ENCODE data around the gene AAR2.

DNA sequence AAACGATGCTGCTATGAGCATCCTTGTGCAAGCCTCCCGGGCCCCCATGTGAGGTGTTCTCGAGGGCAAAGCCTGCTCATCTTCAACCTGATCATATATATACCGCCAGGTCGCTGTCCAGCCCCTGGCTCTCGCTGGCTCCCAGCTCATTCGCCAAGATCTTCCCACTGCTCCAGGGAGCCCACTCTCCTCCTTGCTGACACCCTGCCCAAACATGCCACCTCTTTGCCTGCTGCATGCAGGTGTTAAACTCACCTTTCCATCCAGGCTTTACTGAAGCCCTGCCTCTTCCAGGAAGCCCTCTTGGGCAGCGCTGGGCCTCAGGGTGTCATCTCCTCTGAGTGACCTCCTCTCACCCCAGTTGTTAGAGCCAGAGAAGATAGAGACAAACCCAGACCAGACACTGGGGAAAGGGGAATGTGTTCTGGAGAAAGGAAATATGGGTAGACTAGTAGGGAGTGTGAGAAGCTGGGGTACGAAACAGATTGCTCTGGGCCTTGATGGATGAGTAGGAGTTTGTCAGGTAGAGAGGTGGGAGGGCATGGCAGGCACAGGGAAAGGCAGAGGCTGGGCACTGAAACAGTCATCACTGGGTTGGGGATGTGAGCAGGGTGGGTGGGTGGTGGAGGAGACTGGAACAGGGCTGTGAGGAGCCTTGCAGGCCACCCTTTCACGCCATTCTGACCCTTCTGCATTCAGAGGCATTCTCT, 68.7 kb downstream of the AAR2 start:
- TF ChIP-seq, protein P1, sequence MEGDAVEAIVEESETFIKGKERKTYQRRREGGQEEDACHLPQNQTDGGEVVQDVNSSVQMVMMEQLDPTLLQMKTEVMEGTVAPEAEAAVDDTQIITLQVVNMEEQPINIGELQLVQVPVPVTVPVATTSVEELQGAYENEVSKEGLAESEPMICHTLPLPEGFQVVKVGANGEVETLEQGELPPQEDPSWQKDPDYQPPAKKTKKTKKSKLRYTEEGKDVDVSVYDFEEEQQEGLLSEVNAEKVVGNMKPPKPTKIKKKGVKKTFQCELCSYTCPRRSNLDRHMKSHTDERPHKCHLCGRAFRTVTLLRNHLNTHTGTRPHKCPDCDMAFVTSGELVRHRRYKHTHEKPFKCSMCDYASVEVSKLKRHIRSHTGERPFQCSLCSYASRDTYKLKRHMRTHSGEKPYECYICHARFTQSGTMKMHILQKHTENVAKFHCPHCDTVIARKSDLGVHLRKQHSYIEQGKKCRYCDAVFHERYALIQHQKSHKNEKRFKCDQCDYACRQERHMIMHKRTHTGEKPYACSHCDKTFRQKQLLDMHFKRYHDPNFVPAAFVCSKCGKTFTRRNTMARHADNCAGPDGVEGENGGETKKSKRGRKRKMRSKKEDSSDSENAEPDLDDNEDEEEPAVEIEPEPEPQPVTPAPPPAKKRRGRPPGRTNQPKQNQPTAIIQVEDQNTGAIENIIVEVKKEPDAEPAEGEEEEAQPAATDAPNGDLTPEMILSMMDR (IDR thresholded peaks at IDR 0.05), result no peak
- TF ChIP-seq POLR2A (IDR thresholded peaks at IDR 0.05), result no peak
